ENCODE results near the gene OTOP1.
A peak's percentile ranks its signal among the peaks of the same experiment; 100 is the strongest.
"Not testable (repeated sequence)": the region's sequence is repeated elsewhere in the genome, so short reads cannot be mapped to it uniquely, and the experiment has no call there.

Gene OTOP1

GRCh38 chr4:4228356-4228668 is 1.6 kb upstream of the OTOP1 start:
- DNase-seq, result no peak

- no peak for DNase-seq
Observed at GRCh38 chr4:4227510-4228355, 1.0 kb upstream of the OTOP1 start.

GRCh38 chr4:4225915-4226605 is 669 bp downstream of the OTOP1 start:
- DNase-seq, result no peak

GRCh38 chr4:4217113-4217512 is 9.6 kb downstream of the OTOP1 start:
- DNase-seq, result no peak

- DNase-seq, result no peak
Observed at GRCh38 chr4:4216648-4217047, 10.1 kb downstream of the OTOP1 start.

- not testable (repeated sequence) for DNase-seq
Observed at GRCh38 chr4:4213674-4214073, 13.1 kb downstream of the OTOP1 start.

- no peak for DNase-seq
Observed at GRCh38 chr4:4206204-4206603, 20.5 kb downstream of the OTOP1 start.

- DNase-seq, result no peak
Observed at GRCh38 chr4:4204401-4204745, 22.4 kb downstream of the OTOP1 start.

- DNase-seq, result no peak
Observed at GRCh38 chr4:4203688-4204400, 22.9 kb downstream of the OTOP1 start.

GRCh38 chr4:4202510-4202909 is 24.2 kb downstream of the OTOP1 start:
- no peak for DNase-seq

- DNase-seq, result no peak
Observed at GRCh38 chr4:4200624-4201023, 26.1 kb downstream of the OTOP1 start.

- no peak for DNase-seq
Observed at GRCh38 chr4:4195354-4195753, 31.4 kb downstream of the OTOP1 start.

GRCh38 chr4:4188557-4188956 is 38.2 kb downstream of the OTOP1 start:
- DNase-seq, result not testable (repeated sequence)

GRCh38 chr4:4185528-4185927 is 41.2 kb downstream of the OTOP1 start:
- DNase-seq, result no peak

- peak; percentile 82 for DNase-seq
Observed at GRCh38 chr4:4182835-4183568, 43.7 kb downstream of the OTOP1 start.

GRCh38 chr4:4170596-4171150 is 56.1 kb downstream of the OTOP1 start:
- no peak for DNase-seq

GRCh38 chr4:4167981-4168780 is 58.5 kb downstream of the OTOP1 start:
- DNase-seq, result not testable (repeated sequence)

GRCh38 chr4:4166986-4167385 is 59.7 kb downstream of the OTOP1 start:
- DNase-seq, result not testable (repeated sequence)

GRCh38 chr4:4165701-4166392 is 60.9 kb downstream of the OTOP1 start:
- not testable (repeated sequence) for DNase-seq

GRCh38 chr4:4164532-4165173 is 62.1 kb downstream of the OTOP1 start:
- not testable (repeated sequence) for DNase-seq

GRCh38 chr4:4162186-4162585 is 64.5 kb downstream of the OTOP1 start:
- DNase-seq, result not testable (repeated sequence)
